Neural progenitor cell (in vitro differentiated cells): Measurements from ENCODE around the gene HTT. TPM values are rescaled to one million over a fixed set of nuclear protein-coding genes. Genes with fewer than 3 reads are reported as not detected.

Source experiments
- DNase-seq: peaks from one replicate; pipeline ENCODE4 v3.0.0-alpha.2; 2016; ENCODE audit warnings: low spot score
- H2AFZ ChIP-seq: fragments of 200-600 bp; sonication (generic); replicated peaks from 2 replicates; pipeline ENCODE4 v1.6.1; 2016; ENCODE audit warnings: antibody characterized with exemption
- H3F3A ChIP-seq: fragments of 200-600 bp; sonication (generic); 2 replicates; pipeline ENCODE4 v1.6.1; 2016; ENCODE audit warnings: antibody characterized with exemption, low read depth
- H3K27ac ChIP-seq: fragments of 200-600 bp; sonication (generic); 2 replicates; pipeline ENCODE4 v1.5.1; 2016; ENCODE audit warnings: mild to moderate bottlenecking
- H3K27me3 ChIP-seq: fragments of 200-600 bp; sonication (generic); 2 replicates; pipeline ENCODE4 v1.6.1; 2016; ENCODE audit warnings: mild to moderate bottlenecking, moderate library complexity
- H3K36me3 ChIP-seq: fragments of 200-600 bp; sonication (generic); 2 replicates; pipeline ENCODE4 v1.5.1; 2016
- H3K4me1 ChIP-seq: fragments of 200-600 bp; sonication (generic); 2 replicates; pipeline ENCODE4 v1.6.1; 2016; ENCODE audit warnings: mixed run types
- H3K4me2 ChIP-seq: fragments of 200-600 bp; sonication (generic); 2 replicates; pipeline ENCODE4 v1.6.1; 2016
- H3K4me3 ChIP-seq: fragments of 200-600 bp; sonication (generic); 2 replicates; pipeline ENCODE4 v1.5.1; 2016
- H3K79me2 ChIP-seq: fragments of 200-600 bp; sonication (generic); 2 replicates; pipeline ENCODE4 v1.6.1; 2016; ENCODE audit warnings: low read depth
- H3K9ac ChIP-seq: fragments of 200-600 bp; sonication (generic); 2 replicates; pipeline ENCODE4 v1.6.1; 2016
- H3K9me3 ChIP-seq: fragments of 200-600 bp; sonication (generic); 2 replicates; pipeline ENCODE4 v1.5.1; 2016; ENCODE audit warnings: low read depth
- H4K20me1 ChIP-seq: fragments of 200-600 bp; sonication (generic); 2 replicates; pipeline ENCODE4 v1.6.1; 2016; ENCODE audit warnings: low read depth
- H3K27ac Mint-ChIP-seq: 3 replicates; pipeline ENCODE4 v1.8.0; 2021; ENCODE audit warnings: mixed read lengths
- H3K27me3 Mint-ChIP-seq: 2 replicates; pipeline ENCODE4 v1.8.0; 2022; ENCODE audit warnings: low read depth, mild to moderate bottlenecking, inconsistent platforms, moderate library complexity, mixed read lengths; ENCODE audit not compliant: insufficient read depth
- H3K36me3 Mint-ChIP-seq: 3 replicates; pipeline ENCODE4 v1.8.0; 2021; ENCODE audit warnings: mixed read lengths
- H3K4me1 Mint-ChIP-seq: 3 replicates; pipeline ENCODE4 v1.8.0; 2021; ENCODE audit warnings: mixed read lengths
- H3K4me3 Mint-ChIP-seq: 3 replicates; pipeline ENCODE4 v1.8.0; 2021; ENCODE audit warnings: mild to moderate bottlenecking, moderate library complexity, mixed read lengths
- H3K9me3 Mint-ChIP-seq: 3 replicates; pipeline ENCODE4 v1.8.0; 2020; ENCODE audit warnings: mixed read lengths
- CTCF ChIP-seq: fragments of 200-600 bp; sonication (generic); IDR thresholded peaks from 2 replicates; pipeline ENCODE4 v1.5.1; 2017; ENCODE audit warnings: antibody characterized with exemption, mild to moderate bottlenecking
- EZH2 ChIP-seq: fragments of 200-600 bp; sonication (generic); IDR thresholded peaks from 2 replicates; pipeline ENCODE4 v1.6.1; 2017; ENCODE audit warnings: antibody characterized with exemption, mild to moderate bottlenecking, moderate library complexity
- EZH2phosphoT487 ChIP-seq: fragments of 200-600 bp; sonication (generic); IDR thresholded peaks from 2 replicates; pipeline ENCODE4 v1.6.1; 2017; ENCODE audit warnings: antibody characterized with exemption
- total RNA-seq: library from RNA; depleted of rRNA; stranded (reverse); fragments of >200 nt; gene quantifications from 2 replicates; pipeline ENCODE4 v1.2.3, GENCODE V29; 2015; ENCODE audit warnings: low replicate concordance

Gene HTT
- total RNA-seq, 1 donor from 2014 or later, result 38.9 TPM

- Histone ChIP-seq H3K79me2 (no peaks in the 10 kb centered on the region), H3K36me3 (peaks cover 9% of the 10 kb centered on the region), H3F3A (no peaks in the 10 kb centered on the region), H4K20me1 (peaks cover 8% of the 10 kb centered on the region), H3K4me2 (no peak overlapping the region), H2AFZ (no peak overlapping the region), H3K9ac (no peak overlapping the region), H3K27ac (no peak overlapping the region), H3K27me3 (no peaks in the 10 kb centered on the region), H3K9me3 (no peaks in the 10 kb centered on the region), H3K4me3 (no peak overlapping the region), H3K4me1 (no peaks in the 10 kb centered on the region)
- H3K36me3 Mint-ChIP-seq, result peaks cover 33% of the 10 kb centered on the region
- H3K4me1 Mint-ChIP-seq, result peaks cover 15% of the 10 kb centered on the region
- H3K27me3 Mint-ChIP-seq, result no peaks in the 10 kb centered on the region
- H3K9me3 Mint-ChIP-seq, result no peaks in the 10 kb centered on the region
- TF ChIP-seq EZH2phosphoT487 (no peak), CTCF (no peak), EZH2 (no peak)
- no peak for DNase-seq
- no peak overlapping the region for H3K4me3 Mint-ChIP-seq
- no peak overlapping the region for H3K27ac Mint-ChIP-seq
Measured at GRCh38 chr4:3177426-3177825, 102.9 kb downstream of the HTT start.

GRCh38 chr4:3177905-3178304 lies 103.4 kb downstream of the HTT start:
- peaks cover 9% of the 10 kb centered on the region for H3K36me3 ChIP-seq
- H3K4me1 ChIP-seq, result no peaks in the 10 kb centered on the region
- H3K27ac ChIP-seq, result no peak overlapping the region
- H3K79me2 ChIP-seq, result no peaks in the 10 kb centered on the region
- Mint-ChIP-seq H3K27ac (no peak overlapping the region), H3K36me3 (peaks cover 31% of the 10 kb centered on the region), H3K9me3 (no peaks in the 10 kb centered on the region), H3K27me3 (no peaks in the 10 kb centered on the region), H3K4me3 (no peak overlapping the region), H3K4me1 (peaks cover 15% of the 10 kb centered on the region)
- no peak overlapping the region for H2AFZ ChIP-seq
- no peak for DNase-seq
- no peak for TF ChIP-seq EZH2
- no peak for TF ChIP-seq CTCF
- no peak for TF ChIP-seq EZH2phosphoT487
- H3K9me3 ChIP-seq, result no peaks in the 10 kb centered on the region
- no peak overlapping the region for H3K4me3 ChIP-seq
- no peaks in the 10 kb centered on the region for H3K27me3 ChIP-seq
- H3K9ac ChIP-seq, result no peak overlapping the region
- no peak overlapping the region for H3K4me2 ChIP-seq
- H4K20me1 ChIP-seq, result peaks cover 8% of the 10 kb centered on the region
- H3F3A ChIP-seq, result no peaks in the 10 kb centered on the region

- TF ChIP-seq CTCF, result no peak
- TF ChIP-seq EZH2, result no peak
- no peak for TF ChIP-seq EZH2phosphoT487
- H3K9ac ChIP-seq, result no peak overlapping the region
- no peaks in the 10 kb centered on the region for H3K4me1 ChIP-seq
- peaks cover 8% of the 10 kb centered on the region for H4K20me1 ChIP-seq
- no peak overlapping the region for H3K27ac Mint-ChIP-seq
- H3K9me3 ChIP-seq, result no peaks in the 10 kb centered on the region
- no peak overlapping the region for H3K4me3 Mint-ChIP-seq
- no peak overlapping the region for H3K27ac ChIP-seq
- no peaks in the 10 kb centered on the region for H3K9me3 Mint-ChIP-seq
- H3K36me3 Mint-ChIP-seq, result peaks cover 27% of the 10 kb centered on the region
- peaks cover 9% of the 10 kb centered on the region for H3K36me3 ChIP-seq
- no peak overlapping the region for H3K4me2 ChIP-seq
- H3K27me3 ChIP-seq, result no peaks in the 10 kb centered on the region
- no peak overlapping the region for H3K4me3 ChIP-seq
- no peak for DNase-seq
- no peaks in the 10 kb centered on the region for H3K27me3 Mint-ChIP-seq
- no peak overlapping the region for H2AFZ ChIP-seq
- H3K79me2 ChIP-seq, result no peaks in the 10 kb centered on the region
- no peaks in the 10 kb centered on the region for H3F3A ChIP-seq
- peaks cover 16% of the 10 kb centered on the region for H3K4me1 Mint-ChIP-seq
Measured at GRCh38 chr4:3178351-3178750, 103.9 kb downstream of the HTT start.
